AG10803 (cell line): ENCODE results near the gene IL22RA1.

Experiments used
- DNase-seq: peaks from one replicate; pipeline ENCODE4 v3.0.0; 2010; ENCODE audit warnings: low read depth
- H3K4me3 ChIP-seq: 2 replicates; pipeline ENCODE4 v1.5.1; 2011; ENCODE audit warnings: mild to moderate bottlenecking, low read length, control low read depth
- CTCF ChIP-seq: conservative IDR thresholded peaks from 2 replicates; pipeline ENCODE4 v1.5.1; 2011; ENCODE audit warnings: mild to moderate bottlenecking, low read length, control low read depth, inconsistent platforms

Gene IL22RA1

DNA sequence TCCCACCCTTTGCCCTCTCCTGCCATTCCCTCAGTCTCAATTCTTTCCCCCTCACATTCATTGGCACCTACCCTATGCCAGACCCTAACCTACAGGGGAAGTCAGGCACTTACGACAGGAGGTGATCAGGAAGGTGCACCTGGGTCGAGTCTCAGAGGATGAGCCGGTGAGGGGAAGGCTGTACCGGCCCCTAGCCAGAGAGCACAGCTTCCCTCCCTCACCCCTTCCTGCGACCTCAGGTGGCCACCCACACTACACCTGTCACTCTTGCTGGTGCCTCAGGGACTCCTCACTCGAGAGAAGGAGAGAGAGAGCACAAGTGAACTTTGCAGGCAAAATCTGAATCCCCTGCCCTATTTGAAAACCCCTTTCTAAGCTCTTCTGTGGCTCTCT is 29.3 kb downstream of the IL22RA1 start:
- no peak for TF ChIP-seq CTCF
- no peak for DNase-seq
- no peak overlapping the region for H3K4me3 ChIP-seq

- peak within 1 kb of the TSS; percentile 39 for H3K4me3 ChIP-seq
- DNase-seq, result peak; percentile 83
- TF ChIP-seq CTCF, result peak; percentile 71
These were observed 30.8 kb downstream of the IL22RA1 start, which contains the start of gene MYOM3 for GRCh38 chr1:24111996-24112779. Gene MYOM3, minus strand, starts transcription at chr1:24112135. Its CDS starts 3,499 bp downstream, at chr1:24108636.

- peak; percentile 32 for DNase-seq
- TF ChIP-seq CTCF, result no peak
- no peak overlapping the region for H3K4me3 ChIP-seq
These were observed 31.5 kb downstream of the IL22RA1 start for GRCh38 chr1:24111262-24111995.

- DNase-seq, result peak; percentile 12
- no peak for TF ChIP-seq CTCF
- H3K4me3 ChIP-seq, result no peak overlapping the region
These were observed 32.2 kb downstream of the IL22RA1 start for GRCh38 chr1:24110642-24111261.

DNA sequence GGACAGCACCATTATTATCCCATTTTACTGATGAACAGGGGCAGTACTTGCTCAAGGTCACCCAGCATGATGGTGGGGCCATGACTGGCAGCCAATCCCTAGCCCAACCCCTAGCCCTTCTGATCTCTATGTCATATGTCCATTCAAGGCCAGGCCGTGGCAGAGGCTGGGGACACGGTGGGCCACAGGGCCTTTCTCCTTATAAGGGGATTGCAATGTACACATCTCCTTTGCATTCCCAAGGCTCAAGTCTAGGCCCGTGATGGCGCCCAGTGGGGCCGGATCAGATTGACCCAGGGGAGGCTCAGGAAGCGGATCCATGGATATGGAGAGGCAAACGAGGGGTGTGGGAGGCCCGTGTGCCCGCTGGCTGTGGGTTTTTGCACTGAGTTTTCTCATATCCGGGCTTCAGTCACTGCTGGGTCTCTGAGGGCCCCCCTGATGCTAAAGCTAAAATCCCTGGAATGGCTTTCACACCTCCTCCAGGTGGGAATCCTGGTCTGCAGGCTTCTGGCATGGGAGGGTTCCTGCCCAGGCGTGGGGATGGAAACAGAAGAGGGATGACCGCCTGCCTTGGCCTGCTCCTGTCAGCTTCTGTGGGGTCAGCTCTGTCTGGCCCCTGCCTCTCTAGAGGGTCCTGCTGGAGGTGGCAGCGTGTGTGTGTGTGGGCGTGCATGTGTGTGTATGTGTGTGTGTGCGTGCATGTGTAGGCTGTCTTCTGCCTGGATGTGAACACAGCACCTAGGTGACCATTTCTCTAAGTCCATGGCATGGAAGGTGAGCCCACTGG is 33.1 kb downstream of the IL22RA1 start:
- no peak for TF ChIP-seq CTCF
- H3K4me3 ChIP-seq, result no peak overlapping the region
- no peak for DNase-seq

DNA sequence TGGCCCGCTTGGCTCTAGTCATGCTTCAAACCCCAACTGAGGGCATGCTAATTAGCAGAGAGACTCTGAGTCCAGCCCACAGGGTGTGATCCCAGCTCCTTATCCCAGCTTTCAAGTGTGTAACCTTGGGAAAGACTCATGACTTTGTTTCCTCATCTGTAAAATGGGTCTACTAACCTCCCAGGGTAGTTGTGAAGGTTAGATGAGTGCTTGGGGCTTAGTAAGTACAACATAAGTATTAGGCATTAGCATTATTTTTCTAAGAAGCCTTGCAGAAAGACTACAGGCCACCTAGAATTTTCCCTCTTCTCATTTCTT is 33.8 kb downstream of the IL22RA1 start:
- no peak overlapping the region for H3K4me3 ChIP-seq
- TF ChIP-seq CTCF, result no peak
- no peak for DNase-seq
